ENCODE results near the gene KSR1. TPM values are rescaled to one million over a fixed set of nuclear protein-coding genes. Genes with fewer than 3 reads are reported as not detected.

Gene KSR1
- total and polyA plus RNA-seq, 9 of the 15 experiments (the other 6 are each of a cell fraction or from before 2014, with no cell fraction given), result 1.4 to 51.7 (median 18.4) TPM

- TF ChIP-seq AFF1 (IDR thresholded peaks at IDR 0.05; ENCODE audit: low read depth in 1 of 2, partially characterized antibody in 2 of 2) (no peak), NCOA1 (IDR thresholded peaks at IDR 0.05; ENCODE audit: low read depth) (peak; percentile 85), MTA3 (IDR thresholded peaks at IDR 0.05; ENCODE audit: borderline replicate concordance) (peak; percentile 85), NCOA2 (IDR thresholded peaks at IDR 0.05; ENCODE audit: partially characterized antibody in 2 of 2) (no peak), PTRF (tag; IDR thresholded peaks at IDR 0.05) (peak; percentile 34), ATF6 (CRISPR knock-in tag; IDR thresholded peaks at IDR 0.05) (no peak), SMAD3 (CRISPR knock-in tag; conservative IDR thresholded peaks at IDR 0.05) (peak; percentile 68; the same call in 1 of the 2 replicates), POLR2H (tag; IDR thresholded peaks at IDR 0.05; ENCODE audit: low read depth) (peak; percentile 60; the same call in 1 of the 2 replicates), HNRNPH1 (optimal IDR thresholded peaks at IDR 0.05; ENCODE audit: low read depth, low read length) (no peak), ZNF124 (CRISPR knock-in tag; IDR thresholded peaks at IDR 0.05) (no peak), REST (IDR thresholded peaks at IDR 0.05; ENCODE audit: borderline replicate concordance) (peak; percentile 50; the same call in 1 of the 2 replicates), REST (CRISPR knock-in tag; IDR thresholded peaks at IDR 0.05; ENCODE audit: low read depth) (no peak), ZNF583 (CRISPR knock-in tag; IDR thresholded peaks at IDR 0.05) (peak; percentile 84; the same call in 1 of the 2 replicates)
Observed at GRCh38 chr17:27529230-27529796, 73.1 kb downstream of the KSR1 start (continued).
